Thoracic aorta (tissue), 2 donors: ENCODE data around the gene TSG101. TPM values are rescaled to one million over a fixed set of nuclear protein-coding genes. Genes with fewer than 3 reads are reported as not detected.

Experiments
- ATAC-seq: fragments of 150-250 bp; one replicate; pipeline ENCODE4 v1.8.0; 2017; ENCODE audit warnings: low read depth; ENCODE audit not compliant: insufficient number of reproducible peaks, low FRiP score
- DNase-seq: peaks from one replicate; pipeline ENCODE4 v3.0.0-alpha.2; 2020; ENCODE audit warnings: low spot score
- H3K27ac ChIP-seq, 2 donors: fragments of 200-600 bp; sonication (generic); 1 replicate in 1 of 2; 2 replicates in 1 of 2; pipeline ENCODE4 v1.5.1; 2016; ENCODE audit warnings: mild to moderate bottlenecking in 2 of 2, moderate library complexity in 2 of 2
- H3K27me3 ChIP-seq: fragments of 200-600 bp; sonication (generic); replicated peaks from 2 replicates; pipeline ENCODE4 v1.6.0; 2016; ENCODE audit warnings: mild to moderate bottlenecking; ENCODE audit not compliant: insufficient read depth
- H3K36me3 ChIP-seq: fragments of 200-600 bp; sonication (generic); one replicate; pipeline ENCODE4 v1.5.1; 2016
- H3K4me1 ChIP-seq, 2 donors: fragments of 200-600 bp; sonication (generic); 1 replicate in 1 of 2; 2 replicates in 1 of 2; pipeline versions ENCODE4 v1.5.1 to v1.6.0; 2016; ENCODE audit warnings: low read depth in 2 of 2, mild to moderate bottlenecking in 1 of 2; ENCODE audit not compliant: control insufficient read depth in 1 of 2
- H3K4me3 ChIP-seq: fragments of 200-600 bp; sonication (generic); 2 replicates; pipeline ENCODE4 v1.5.1; 2016; ENCODE audit warnings: mild to moderate bottlenecking
- H3K9me3 ChIP-seq: fragments of 200-600 bp; sonication (generic); 2 replicates; pipeline ENCODE4 v1.5.1; 2016
- total RNA-seq, 2 donors: library from RNA; depleted of rRNA; stranded (reverse); fragments of >200 nt; gene quantifications; one replicate each; pipeline versions ENCODE4 v1.1.0 to v1.2.3, GENCODE V29; 2016
- TF ChIP-seq, protein P1 (sequence below): fragments of 200-600 bp; sonication (generic); IDR thresholded peaks from one replicate; pipeline ENCODE4 v1.5.1; 2019; ENCODE audit warnings: antibody characterized with exemption

TSG101 gene
- total RNA-seq, 2 donors from 2014 or later: 67.0 to 68.4 TPM

DNA sequence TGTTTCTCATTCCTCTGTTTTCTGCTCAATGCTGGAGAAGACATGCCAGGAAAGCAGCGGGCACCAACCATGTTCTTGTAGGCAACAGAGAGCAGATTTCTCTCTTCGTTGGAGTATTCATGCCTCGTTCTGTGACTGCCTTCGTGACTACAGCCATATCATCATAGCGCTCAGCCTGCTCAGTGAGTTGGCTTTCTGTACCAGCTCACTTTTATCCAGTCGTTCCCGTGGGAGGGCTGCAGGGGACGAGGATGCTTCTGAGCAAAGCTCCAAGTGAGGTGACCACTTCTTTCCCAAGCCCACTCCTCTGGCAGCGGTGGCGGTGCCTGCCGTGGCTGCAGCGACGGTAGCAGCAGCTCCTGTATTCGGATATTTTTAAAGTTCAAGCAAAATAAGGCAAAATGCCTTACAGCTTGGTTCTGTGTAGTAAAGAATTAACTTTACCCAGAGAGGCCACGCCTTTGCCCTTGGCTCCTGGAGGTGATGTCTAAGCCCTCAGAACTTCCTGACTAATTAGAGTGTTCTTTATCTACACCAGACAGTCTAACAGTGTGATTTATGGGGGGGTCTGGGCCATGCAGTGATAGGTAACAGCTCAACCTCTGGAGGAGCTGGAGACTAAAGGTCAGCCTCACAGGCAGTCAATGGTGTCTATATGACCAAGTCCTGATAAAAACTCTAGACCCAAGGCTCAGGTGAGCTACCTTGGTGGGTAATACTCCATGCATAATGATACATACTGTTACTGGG is 35.8 kb downstream of the TSG101 start:
- H3K4me1 ChIP-seq: no peaks in the 10 kb centered on the region
- no peaks in the 10 kb centered on the region for H3K27me3 ChIP-seq
- no peak overlapping the region for H3K27ac ChIP-seq
- DNase-seq (no peak), ATAC-seq (no peak)
- TF ChIP-seq, protein P1, sequence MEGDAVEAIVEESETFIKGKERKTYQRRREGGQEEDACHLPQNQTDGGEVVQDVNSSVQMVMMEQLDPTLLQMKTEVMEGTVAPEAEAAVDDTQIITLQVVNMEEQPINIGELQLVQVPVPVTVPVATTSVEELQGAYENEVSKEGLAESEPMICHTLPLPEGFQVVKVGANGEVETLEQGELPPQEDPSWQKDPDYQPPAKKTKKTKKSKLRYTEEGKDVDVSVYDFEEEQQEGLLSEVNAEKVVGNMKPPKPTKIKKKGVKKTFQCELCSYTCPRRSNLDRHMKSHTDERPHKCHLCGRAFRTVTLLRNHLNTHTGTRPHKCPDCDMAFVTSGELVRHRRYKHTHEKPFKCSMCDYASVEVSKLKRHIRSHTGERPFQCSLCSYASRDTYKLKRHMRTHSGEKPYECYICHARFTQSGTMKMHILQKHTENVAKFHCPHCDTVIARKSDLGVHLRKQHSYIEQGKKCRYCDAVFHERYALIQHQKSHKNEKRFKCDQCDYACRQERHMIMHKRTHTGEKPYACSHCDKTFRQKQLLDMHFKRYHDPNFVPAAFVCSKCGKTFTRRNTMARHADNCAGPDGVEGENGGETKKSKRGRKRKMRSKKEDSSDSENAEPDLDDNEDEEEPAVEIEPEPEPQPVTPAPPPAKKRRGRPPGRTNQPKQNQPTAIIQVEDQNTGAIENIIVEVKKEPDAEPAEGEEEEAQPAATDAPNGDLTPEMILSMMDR: no peak
- H3K4me3 ChIP-seq: no peak overlapping the region
- H3K36me3 ChIP-seq: peaks cover 29% of the 10 kb centered on the region
- H3K9me3 ChIP-seq: no peaks in the 10 kb centered on the region

DNA sequence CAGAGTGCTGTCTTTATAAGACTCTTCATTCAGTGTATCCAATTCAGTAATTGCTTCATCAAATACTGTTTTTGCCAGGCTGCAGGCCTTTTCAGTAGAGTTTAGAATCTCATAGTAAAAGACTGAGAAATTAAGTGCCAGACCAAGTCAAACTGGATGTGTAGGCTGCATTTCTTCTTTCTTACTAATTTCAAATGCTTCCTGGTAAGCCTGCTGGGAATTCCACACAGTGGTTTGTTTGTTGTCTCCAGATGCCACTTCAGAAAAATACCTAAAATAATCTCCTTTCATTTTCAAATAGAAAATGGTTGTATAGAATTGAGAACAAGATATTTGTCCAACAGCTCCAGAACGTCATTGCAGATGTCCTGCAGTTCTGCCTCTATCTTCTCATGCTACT is 36.4 kb downstream of the TSG101 start:
- DNase-seq (no peak), ATAC-seq (no peak)
- Histone ChIP-seq H3K36me3 (peaks cover 29% of the 10 kb centered on the region), H3K27me3 (no peaks in the 10 kb centered on the region), H3K9me3 (no peaks in the 10 kb centered on the region), H3K27ac (no peak overlapping the region), H3K4me3 (no peak overlapping the region), H3K4me1 (no peaks in the 10 kb centered on the region)
- TF ChIP-seq, protein P1: no peak

GRCh38 chr11:18485913-18486528 is 40.7 kb downstream of the TSG101 start:
- Histone ChIP-seq H3K4me3 (no peak overlapping the region), H3K4me1 (no peaks in the 10 kb centered on the region), H3K9me3 (no peaks in the 10 kb centered on the region), H3K27me3 (no peaks in the 10 kb centered on the region), H3K27ac (no peak overlapping the region), H3K36me3 (peaks cover 27% of the 10 kb centered on the region)
- TF ChIP-seq, protein P1: no peak
- DNase-seq (no peak), ATAC-seq (no peak)

GRCh38 chr11:18479063-18479462 is 47.7 kb downstream of the TSG101 start:
- DNase-seq: no peak
- no peaks in the 10 kb centered on the region for H3K4me1 ChIP-seq
- TF ChIP-seq, protein P1: no peak
- no peaks in the 10 kb centered on the region for H3K27me3 ChIP-seq
- H3K4me3 ChIP-seq: no peak overlapping the region
- H3K9me3 ChIP-seq: no peaks in the 10 kb centered on the region
- no peak for ATAC-seq
- peaks cover 46% of the 10 kb centered on the region for H3K36me3 ChIP-seq
- no peak overlapping the region for H3K27ac ChIP-seq

DNA sequence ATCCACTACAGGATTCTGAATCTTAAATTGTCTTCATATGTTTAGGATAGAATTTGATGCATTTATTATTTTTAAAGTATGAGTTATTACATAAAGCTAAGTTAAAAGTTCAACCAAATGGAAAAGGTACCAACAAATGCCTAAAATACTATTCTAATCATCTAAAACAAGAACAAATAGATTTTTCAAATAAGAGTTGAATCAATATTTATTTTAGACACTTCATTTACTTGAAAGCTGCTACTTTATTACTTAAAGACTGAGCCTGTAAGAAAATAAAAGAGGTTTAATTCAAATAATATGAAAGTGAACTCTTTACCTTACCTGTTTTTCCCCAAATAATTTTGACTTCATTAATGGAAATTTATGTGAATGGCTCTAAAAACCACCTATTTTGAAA is 54.2 kb downstream of the TSG101 start:
- no peaks in the 10 kb centered on the region for H3K9me3 ChIP-seq
- H3K4me3 ChIP-seq: no peak overlapping the region
- H3K4me1 ChIP-seq: peaks cover 0 to 4% of the 10 kb centered on the region in 2 donors
- ATAC-seq: no peak
- no peak overlapping the region for H3K27ac ChIP-seq
- H3K36me3 ChIP-seq: peaks cover 9% of the 10 kb centered on the region
- no peak for DNase-seq
- TF ChIP-seq, protein P1: no peak
- no peaks in the 10 kb centered on the region for H3K27me3 ChIP-seq
